HTERT RPE-1 (cell line): ENCODE data around the gene REXO1.

Experiments used
- in situ Hi-C: fragments of 300-500 bp; cut with MboI; formaldehyde crosslinking; loops from 4 replicates; pipeline ENCODE4 v1.14.3; 2020; ENCODE audit warnings: low sequenced_read_pairs

The REXO1 gene

DNA sequence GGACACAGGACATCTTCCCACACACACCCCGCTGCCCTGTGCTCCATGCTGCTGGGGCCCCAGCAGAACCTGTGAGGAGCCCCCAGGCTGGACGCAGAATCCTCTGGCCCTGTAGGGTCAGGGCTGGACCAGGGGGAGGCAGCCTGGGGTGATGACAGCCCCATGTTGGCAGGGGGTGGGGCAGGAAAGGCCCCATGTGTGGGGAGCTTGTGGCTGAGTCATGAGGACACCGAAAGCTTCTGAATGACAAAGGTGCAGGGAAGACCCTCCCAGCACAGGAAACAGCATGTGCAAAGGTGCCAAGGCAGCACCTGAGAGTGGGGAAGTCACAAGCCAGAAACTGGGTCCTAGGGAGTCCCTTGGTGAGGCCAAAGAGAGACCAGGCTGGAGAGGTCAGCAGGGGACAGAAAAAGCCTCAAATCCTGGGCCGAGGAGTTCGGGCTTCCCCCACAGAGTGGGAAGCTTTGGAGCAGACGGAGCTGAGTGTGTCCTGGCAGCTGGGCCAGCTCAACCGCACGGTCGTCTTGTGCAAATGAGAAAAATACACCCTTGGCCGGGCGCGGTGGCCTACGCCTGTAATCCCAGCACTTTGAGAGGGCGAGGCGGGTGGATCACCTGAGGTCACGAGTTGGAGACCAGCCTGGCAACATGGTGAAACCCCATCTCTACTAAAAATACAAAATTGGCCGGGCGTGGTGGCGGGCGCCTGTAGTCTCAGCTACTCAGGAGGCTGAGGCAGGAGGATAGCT is 53.7 kb downstream of the REXO1 start:
- in situ Hi-C loops = no loop called here

DNA sequence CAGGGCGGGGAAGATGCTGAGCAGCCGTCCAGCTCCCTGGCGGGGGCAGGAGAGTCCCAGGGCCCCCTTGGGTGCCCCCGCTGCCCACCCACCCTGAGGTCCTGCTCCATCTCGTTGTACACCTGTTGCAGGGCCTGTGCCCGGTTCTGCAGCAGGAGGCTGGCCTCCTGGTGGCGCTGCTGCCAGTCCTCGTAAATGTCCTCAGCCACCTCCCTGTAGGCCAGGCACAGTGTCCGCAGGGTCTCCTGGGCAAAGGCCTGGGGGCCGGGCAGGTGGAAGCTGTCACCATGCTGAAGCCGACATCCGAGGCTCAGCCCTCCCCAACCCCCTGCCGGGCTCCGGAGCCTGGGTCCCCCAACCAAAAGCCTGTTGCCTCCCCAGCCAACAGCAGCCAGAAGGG is 56.4 kb downstream of the REXO1 start:
- in situ Hi-C loops = no loop called here

DNA sequence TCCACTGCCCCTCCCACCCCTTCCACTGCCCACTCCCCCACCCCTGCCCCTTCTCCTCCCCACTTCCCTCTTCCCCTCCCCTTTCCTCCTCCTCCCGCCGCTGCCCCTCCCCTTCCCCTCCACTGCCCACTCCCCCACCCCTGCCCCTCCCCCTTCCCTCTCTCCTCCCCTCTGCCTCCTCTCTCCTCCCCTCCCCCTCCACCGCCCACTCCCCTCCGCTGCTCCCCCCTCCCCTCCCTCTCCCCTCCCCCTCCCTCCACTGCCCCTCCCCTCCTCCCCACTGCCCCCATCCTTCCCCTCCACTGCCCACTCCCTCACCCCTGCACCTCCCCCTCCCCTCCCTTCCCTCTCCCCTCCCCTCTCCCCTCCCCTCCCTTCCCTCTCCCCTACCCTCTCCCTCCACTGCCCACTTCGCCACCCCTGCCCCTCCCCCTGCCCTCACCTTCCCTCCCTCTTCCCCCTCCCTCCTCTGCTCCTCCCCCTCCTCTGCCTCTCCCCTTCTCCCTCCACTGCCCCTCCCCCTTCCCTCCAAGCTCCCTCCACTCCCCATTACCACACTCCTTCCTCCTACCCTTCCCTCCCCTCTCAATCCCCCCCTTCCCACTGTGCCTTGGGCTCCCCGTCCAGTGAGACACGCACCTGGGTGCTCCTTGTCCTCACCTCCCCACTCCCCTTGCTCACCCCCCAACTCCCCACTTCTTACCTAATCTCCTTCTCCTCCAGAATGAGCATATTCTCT is 58.1 kb downstream of the REXO1 start:
- in situ Hi-C loops = no loop called here

DNA sequence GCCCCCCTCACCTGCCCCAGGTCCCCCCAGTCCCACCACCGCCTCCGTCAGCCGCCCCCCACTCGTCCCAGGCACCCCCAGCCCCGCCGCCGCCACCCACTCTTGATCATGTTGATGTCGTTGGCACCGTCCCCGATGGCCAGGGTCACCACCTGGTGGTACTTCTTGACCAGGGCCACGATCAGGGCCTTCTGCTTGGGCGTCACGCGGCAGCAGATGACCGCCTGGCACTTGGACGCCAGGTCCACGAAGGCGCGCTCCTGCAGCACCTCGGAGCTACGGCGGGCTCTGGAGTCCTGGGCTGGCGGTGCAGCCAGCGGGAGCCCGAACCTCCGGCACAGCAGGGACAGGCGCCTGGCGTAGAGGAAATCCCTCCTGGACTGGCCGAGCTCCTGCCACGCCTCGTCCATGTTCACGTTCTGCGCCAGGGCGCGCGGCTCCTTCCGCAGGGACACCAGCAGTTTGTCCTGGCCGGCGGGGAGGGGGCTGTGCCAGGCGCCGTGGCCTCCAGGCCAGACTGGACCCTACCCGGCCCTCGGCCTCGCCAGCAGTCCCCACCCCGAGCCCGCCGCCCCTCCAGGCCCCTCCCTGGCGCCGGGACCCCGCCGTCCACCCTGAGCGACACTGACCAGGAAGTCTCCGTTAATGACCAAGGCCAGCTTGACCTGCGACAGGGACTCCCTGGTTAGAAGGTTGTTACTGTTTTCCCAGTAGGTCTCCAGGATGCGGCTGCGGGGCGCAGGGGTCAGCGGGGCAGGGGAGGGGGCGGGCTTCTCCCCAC is 58.8 kb downstream of the REXO1 start:
- in situ Hi-C loops = no loop called here

DNA sequence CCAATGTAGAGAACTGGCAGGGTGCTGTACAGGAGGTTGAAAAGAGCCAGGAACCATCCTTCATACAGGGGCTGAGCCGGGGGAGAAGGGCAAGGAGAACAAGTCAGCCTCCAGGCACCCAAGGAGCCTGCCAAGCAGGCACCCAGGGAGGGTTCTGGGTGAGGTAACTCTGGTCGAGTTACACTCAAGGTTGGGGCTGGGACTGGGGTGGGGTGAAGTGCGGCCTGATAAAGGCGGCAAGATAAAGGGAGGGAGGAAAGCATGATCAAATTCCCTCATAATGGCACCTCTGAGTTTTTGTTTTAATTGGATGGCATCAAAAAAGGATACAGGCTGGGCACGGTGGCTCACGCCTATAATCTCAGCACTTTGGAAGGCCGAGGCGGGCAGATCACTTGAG is 61.2 kb downstream of the REXO1 start:
- in situ Hi-C loops = no loop called here

DNA sequence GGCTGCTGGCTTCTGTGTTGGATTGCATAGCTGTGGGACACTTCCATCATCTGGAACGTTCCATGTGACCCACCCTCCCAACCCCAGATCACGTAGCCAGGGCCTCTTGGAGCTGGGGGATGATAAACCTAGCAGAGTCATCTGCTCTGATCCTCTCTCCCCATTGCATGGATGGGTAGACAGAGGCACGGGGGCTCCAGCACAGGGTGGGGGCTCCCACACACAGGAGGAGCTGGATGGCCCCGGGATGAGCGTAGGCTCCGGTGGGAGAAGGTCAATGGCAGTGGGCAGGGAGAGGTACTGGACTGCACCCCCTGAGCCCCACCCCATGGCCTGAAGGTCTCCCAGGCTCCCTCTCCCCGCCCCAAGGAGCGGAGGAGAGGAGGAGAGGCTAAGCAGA is 61.6 kb downstream of the REXO1 start:
- in situ Hi-C loops = no loop called here

DNA sequence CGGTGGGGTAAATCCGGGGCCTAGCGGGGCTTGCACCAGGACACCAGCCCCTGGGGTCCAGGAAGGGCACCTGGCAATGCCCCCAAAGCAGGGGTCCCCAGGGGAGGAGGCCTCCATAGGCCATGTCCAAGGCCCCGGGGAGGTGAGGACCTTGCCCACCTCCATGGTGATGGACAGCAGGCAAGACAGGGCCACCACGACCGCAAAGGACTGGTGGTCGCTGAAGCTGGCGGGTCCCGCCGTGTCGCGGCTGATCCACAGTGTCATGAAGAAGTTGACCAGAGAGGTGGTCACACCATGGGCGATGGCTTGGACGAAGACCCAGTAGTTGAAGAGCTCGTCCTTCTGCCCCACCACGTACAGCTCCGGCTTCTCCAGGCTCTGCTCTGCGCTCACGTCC is 63.0 kb downstream of the REXO1 start:
- in situ Hi-C loops = no loop called here

DNA sequence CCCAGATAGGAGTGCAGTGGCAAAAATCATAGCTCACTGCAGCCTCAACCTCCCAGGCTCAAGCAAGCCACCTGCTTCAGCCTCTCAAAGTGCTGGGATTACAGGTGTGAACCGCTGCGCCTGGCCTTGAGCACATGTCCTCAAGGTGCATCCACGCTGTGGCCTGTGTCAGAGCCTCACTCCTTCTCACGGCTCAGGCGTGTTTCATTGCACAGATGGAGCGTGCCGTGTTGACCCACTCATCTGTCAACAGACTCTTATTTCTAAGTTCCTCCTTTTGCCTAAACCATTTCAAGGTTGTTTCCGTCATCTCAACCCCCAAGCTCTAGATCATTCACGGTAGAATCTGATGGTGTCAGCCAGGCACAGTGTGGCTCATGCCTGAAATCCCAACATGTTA is 64.4 kb downstream of the REXO1 start:
- in situ Hi-C loops = no loop called here

DNA sequence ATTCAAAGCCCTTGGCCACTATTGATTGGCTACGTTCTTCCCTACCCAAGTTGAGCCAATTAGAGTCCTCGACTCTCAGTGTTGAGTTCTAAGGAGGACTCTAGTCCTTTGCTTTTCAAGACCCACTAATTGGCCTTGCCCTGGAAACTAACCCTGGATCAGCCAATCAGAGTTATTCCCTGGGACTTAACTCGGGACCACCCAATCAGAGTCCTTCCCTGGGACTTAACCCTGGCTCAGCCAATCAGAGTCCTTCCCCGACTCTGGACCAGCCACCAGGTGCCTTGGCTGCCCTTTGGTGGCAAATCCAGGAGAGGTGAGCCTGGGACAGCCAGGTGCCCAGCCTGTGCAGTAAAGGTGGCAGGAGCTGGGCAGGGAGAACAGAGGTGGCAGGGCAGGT is 64.9 kb downstream of the REXO1 start:
- in situ Hi-C loops = no loop called here

DNA sequence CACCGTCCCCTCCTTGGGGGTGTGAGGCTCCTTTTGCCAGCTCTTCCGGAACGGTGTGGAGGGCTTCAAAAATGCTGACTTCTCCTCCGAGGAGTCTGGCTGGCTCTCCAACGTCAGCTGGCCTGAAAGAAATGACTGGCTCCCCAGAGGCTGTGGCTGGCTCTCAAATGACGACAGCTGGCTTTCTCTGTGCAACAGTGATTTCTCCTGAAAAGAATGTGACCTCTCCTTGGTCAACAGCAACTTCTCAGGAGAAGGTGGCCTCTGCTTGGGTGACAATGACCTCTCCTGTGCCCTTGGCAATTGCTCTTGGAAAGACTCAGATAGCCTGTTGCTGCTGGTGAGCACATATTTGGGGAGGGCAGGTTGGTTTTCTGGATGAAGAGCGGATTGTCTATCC is 65.8 kb downstream of the REXO1 start:
- in situ Hi-C loops = no loop called here

DNA sequence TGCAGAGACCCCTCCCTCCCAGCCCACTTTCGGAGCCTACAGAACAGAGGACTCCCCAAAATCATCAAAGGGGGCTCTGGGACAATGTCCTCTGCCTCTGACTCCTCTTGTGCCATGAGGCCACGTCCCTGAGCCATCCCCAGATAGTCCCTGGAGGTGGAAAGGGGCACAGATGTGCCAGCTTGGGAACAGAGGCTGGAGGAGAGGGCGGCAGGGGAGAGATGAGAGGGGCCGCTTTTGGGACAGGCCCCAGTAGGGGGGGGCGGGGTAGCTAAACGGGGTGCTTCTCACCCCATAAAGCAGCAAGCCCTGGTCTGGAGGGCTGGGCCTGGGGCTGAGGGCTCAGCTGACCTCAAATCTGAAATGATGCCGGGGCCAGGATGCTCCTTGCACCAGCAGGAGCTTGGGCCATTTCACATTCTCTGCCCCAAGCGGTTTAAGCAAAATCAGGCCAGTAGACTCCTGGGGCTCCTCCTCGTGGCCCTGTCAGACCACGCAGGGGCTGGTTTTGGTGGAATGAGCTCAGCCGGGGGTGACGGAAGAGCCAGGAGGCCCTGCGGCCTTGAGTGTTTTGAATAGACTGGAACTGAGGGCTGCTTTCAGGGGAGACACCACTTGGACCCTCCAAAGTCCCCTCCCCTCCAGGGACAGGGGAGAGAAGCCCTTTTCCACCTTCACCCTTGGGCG is 67.9 kb downstream of the REXO1 start:
- in situ Hi-C loops = no loop called here

DNA sequence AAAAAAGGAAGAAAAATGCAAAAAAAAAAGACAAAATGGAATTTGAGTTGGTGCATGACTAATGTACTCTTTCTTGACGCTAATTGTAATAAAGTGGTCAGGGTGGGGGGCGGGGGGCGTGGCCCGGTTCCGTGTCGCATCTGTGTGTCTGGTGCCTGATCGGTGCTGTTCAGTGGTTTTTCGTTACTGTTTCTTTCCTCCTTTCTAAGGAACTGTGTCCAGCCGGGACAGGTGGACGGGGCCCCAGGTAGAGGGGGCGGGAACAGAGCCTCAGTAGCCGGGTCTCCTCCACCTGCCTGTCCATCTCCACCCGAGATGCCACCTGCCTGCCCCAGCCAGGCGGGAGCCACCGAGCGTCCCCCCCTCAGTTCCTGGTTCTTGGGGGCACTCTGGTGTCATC is 68.7 kb downstream of the REXO1 start:
- in situ Hi-C loops = no loop called here

DNA sequence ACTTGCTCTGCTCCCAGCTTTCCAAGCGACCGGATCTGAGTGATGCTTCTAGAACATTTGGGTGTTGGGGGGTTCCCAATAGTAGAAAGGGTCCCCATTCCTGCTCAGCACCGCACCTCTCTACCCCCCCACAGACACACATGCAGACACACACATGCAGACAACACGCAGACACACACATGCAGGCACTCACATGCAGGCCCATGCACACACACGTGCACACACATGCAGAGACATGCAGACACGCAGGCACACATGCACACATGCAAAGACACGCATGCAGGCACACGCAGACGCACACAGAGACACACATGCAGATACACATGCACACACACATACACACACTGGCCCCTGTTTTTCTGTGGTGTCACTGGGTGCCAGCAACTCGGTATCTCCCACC is 71.1 kb downstream of the REXO1 start:
- in situ Hi-C loops = no loop called here

DNA sequence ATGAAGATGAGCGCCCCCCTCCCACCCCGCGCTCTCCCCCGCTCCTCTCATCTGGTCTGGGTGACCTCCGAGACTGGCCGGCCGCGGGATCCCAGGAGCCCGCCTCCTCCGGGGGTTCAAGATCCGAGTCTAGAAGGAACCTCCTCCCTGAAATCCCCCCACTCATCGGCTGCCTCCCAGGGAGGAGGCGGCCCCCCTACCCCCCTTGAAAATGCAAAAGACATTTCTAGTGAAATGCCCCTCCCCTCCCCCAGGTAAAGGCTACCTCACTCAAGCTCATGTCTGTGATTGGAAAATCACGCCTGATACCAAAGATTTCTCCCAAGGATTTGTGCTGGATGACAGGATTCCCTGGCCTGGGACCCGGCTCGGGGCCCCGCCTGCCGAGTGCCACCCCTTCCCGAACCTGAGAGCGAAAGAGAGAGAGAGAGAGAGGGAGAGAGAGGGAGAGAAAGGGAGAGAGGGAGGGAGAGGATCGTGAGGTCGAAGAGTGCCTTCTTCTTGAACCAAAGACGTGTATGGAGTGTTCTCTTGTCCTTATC is 71.6 kb downstream of the REXO1 start:
- in situ Hi-C loops = no loop called here

DNA sequence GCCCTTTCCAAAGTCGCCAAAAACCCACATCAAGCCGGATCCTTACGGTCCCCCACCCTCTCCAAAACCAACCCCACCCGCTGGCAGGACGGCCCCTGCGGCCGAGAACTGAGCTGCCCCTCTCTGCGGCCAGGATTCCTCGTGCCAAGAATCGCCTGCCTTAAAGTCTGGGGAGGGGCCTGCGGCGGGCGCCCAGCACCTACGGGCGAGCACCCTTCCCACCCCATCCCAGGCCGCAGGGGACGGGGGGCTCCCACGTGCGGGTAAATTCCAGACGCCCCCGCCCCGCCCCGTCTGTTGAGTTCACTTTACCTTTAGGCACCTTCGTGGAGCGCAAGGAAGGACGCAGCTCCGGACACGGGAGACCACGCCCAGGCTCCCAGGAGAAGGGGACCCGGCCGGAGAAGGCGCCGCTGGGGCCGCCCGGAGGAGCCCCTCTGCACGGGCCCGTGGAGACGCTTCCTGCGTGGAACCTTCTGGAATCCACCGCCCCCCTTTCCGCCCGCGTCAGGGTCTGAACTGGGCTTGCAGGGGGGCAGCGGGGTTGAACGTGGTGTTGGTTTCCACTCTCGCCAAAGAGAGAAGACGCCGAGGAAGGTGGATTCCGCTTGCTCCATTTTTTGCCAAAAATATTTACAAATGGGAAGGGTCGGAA is 72.2 kb downstream of the REXO1 start:
- in situ Hi-C loops = no loop called here

DNA sequence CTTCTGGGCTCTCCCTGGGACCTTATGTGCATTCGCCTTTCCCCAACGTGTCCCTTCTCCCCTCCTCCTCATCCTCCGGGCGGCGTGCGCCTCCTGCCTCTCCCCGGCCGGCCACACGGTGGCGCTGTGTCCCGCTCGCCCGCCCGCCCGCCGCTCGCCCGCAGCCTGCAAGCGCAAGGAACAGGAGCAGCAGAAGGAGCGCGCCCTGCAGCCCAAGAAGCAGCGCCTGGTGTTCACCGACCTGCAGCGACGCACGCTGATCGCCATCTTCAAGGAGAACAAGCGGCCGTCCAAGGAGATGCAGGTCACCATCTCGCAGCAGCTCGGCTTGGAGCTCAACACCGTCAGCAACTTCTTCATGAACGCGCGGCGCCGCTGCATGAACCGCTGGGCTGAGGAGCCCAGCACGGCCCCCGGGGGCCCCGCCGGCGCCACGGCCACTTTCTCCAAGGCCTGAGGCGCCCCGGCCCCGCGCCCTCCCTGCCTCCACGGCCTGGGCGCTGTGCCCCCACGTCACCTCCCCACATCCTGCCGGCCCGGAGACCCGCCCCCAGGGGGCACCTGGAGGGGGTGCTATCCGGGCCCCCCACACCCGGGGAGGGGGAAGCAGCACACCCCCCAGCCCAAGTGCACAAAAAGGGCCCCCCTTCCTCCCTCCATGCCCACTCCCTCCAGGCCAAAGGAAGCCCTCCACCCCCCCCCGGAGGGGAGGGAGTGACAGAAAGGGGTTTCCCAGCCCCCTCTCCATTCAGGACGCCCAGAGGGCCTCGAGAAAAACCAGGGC is 73.1 kb downstream of the REXO1 start:
- in situ Hi-C loops = no loop called here

DNA sequence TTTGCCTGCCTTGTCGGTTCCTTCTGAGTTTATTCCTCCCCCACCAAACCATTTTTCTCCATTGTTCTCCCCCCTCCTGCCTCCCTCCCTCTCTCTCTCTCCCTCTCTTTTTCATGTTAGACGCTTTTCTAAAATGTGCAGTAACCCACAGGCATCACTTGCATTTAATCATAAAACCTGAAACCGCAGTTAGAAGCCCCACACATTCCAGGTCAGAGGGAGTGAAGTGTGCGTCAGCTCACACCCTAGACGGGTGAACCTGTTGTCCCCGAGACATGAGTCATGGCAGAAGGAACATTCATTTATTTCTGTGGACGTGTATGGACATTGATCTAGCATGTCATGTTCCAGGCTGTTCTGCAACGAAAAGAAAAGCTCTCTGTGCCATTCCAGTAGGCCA is 75.1 kb downstream of the REXO1 start:
- in situ Hi-C loops = no loop called here

DNA sequence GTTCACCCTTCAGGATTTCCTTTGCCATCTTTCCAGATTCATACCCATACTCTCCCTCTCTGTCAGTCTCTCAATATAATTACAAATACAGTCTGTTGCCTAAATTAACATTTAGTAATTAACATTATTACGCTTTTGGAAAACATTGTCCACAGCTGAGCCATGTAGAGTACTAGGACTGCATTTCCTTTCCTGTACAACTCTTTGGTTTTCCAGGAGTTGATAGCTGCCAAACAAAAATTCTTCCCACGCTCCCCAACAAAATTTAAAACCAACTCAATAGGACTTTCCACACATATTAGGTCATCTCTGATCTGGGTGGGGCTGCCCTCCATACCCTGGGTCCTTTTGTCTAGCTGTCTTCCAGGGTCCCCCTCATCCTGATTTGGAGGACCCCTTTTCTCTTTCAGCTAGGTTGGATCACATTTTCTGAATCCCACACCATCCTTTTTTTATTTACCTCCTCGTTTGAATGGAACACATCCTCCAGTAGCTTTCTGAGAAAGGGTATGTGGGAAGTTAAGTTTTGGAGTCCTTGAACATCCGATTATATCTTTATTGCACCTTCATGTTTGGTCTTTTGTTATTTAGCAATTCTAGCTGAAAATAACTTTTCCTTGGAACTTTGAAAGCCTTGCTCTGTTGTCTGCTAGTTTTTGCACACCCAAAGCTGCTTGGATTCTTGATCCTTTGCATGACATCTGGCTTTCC is 77.3 kb downstream of the REXO1 start:
- in situ Hi-C loops = no loop called here

DNA sequence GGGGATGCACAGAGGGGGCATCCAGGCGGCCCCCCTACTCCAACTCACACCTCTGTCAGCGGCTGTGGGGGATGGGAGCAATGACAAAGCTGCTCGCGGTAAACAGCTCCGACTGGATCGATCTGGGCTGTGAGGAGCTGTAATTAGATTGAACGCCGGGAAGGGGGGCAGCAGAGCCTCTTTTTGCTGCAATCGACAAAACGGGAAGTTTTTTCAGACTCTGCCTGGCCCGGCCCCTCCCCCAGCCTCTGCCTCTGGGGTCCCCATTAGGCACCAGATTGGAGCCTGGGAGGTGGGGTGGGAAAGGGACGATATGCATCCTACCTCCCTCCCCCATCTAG is 78.7 kb downstream of the REXO1 start:
- in situ Hi-C loops = no loop called here
